Gastroesophageal sphincter (tissue), 4 donors: ENCODE measurements around the gene HS3ST5. TPM values are rescaled to one million over a fixed set of nuclear protein-coding genes. Genes with fewer than 3 reads are reported as not detected.

Experiments used
- ATAC-seq: fragments of 150-250 bp; one replicate; pipeline ENCODE4 v1.9.1; 2016; ENCODE audit warnings: mild to moderate bottlenecking, moderate library complexity
- H3K27ac ChIP-seq, 4 donors: fragments of 200-600 bp; sonication (generic) in 3 of 4; 1 replicate in 3 of 4; 2 replicates in 1 of 4; pipeline ENCODE4 v1.5.1; 2016 to 2019
- H3K27me3 ChIP-seq: fragments of 200-600 bp; sonication (generic); one replicate; pipeline ENCODE4 v1.5.1; 2019
- H3K36me3 ChIP-seq, 2 donors: fragments of 200-600 bp; sonication (generic); one replicate each; pipeline ENCODE4 v1.5.1; 2019; ENCODE audit warnings: control low read depth in 1 of 2
- H3K4me1 ChIP-seq, 3 donors: fragments of 200-600 bp; sonication (generic); 1 replicate in 2 of 3; 2 replicates in 1 of 3; pipeline ENCODE4 v1.5.1; 2016 to 2019; ENCODE audit warnings: control low read depth in 2 of 3
- H3K4me3 ChIP-seq, 2 donors: fragments of 200-600 bp; sonication (generic); one replicate each; pipeline ENCODE4 v1.5.1; 2019; ENCODE audit warnings: mild to moderate bottlenecking in 1 of 2, moderate library complexity in 1 of 2
- H3K9me3 ChIP-seq, 3 donors: fragments of 200-600 bp; sonication (generic); one replicate each; pipeline ENCODE4 v1.5.1; 2017 to 2019; ENCODE audit warnings: control low read depth in 2 of 3
- CTCF ChIP-seq, 4 experiments: fragments of 200-600 bp in 2 of 4; fragments of 450-650 bp in 2 of 4; sonication (generic) in 1 of 4; IDR thresholded peaks; one replicate each; pipeline ENCODE4 v1.5.1; 2017 to 2019; ENCODE audit warnings: antibody characterized with exemption in 4 of 4, mild to moderate bottlenecking in 2 of 4, moderate library complexity in 2 of 4
- EP300 ChIP-seq: sonication (generic); formaldehyde crosslinking; IDR thresholded peaks from one replicate; pipeline ENCODE4 v1.6.1; 2017; ENCODE audit warnings: antibody characterized with exemption, mild to moderate bottlenecking
- POLR2A ChIP-seq, 2 donors: fragments of 450-650 bp; IDR thresholded peaks; one replicate each; pipeline ENCODE4 v1.6.1; 2017; ENCODE audit warnings: antibody characterized with exemption in 2 of 2, mild to moderate bottlenecking in 2 of 2, moderate library complexity in 1 of 2
- POLR2AphosphoS5 ChIP-seq: sonication (generic); formaldehyde crosslinking; IDR thresholded peaks from one replicate; pipeline ENCODE4 v1.6.1; 2017; ENCODE audit warnings: antibody characterized with exemption
- WGBS, 2 donors: methylation state at CpG; one replicate each; pipeline ENCODE4 v1.1.5; 2018; ENCODE audit warnings: low coverage in 1 of 2; 5-methylcytosine and 5-hydroxymethylcytosine counted together
- total RNA-seq, 4 donors: library from RNA; depleted of rRNA; stranded (reverse); fragments of >200 nt; gene quantifications; one replicate each; pipeline ENCODE4 v1.1.0, GENCODE V29; 2016

HS3ST5 gene
- total RNA-seq, 4 donors from 2014 or later = 0.13 TPM; not detected in 3

GRCh38 chr6:114271405-114271804 is 71.4 kb downstream of the HS3ST5 start:
- TF ChIP-seq EP300 (no peak), POLR2A (IDR thresholded peaks at IDR 0.05) (no peak), POLR2AphosphoS5 (no peak), CTCF (IDR thresholded peaks at IDR 0.05) (no peak)
- Histone ChIP-seq H3K27me3 (no peaks in the 10 kb centered on the region), H3K4me3 (no peak overlapping the region), H3K9me3 (no peaks in the 10 kb centered on the region), H3K27ac (no peak overlapping the region), H3K36me3 (no peaks in the 10 kb centered on the region), H3K4me1 (no peaks in the 10 kb centered on the region)
- ATAC-seq = no peak

- Histone ChIP-seq H3K9me3 (no peaks in the 10 kb centered on the region), H3K4me3 (no peak overlapping the region), H3K27me3 (no peaks in the 10 kb centered on the region), H3K4me1 (no peaks in the 10 kb centered on the region), H3K27ac (no peak overlapping the region), H3K36me3 (no peaks in the 10 kb centered on the region)
- TF ChIP-seq POLR2A (IDR thresholded peaks at IDR 0.05) (no peak), POLR2AphosphoS5 (no peak), CTCF (IDR thresholded peaks at IDR 0.05) (no peak), EP300 (no peak)
- no peak for ATAC-seq
- 83 to 94% methylated on average over 3 of the region's 3 CpGs for WGBS, 2 donors
These were observed 74.9 kb downstream of the HS3ST5 start for GRCh38 chr6:114267897-114268296.

- no peak for TF ChIP-seq EP300
- no peak for TF ChIP-seq POLR2AphosphoS5
- no peak for TF ChIP-seq CTCF (IDR thresholded peaks at IDR 0.05)
- TF ChIP-seq POLR2A (IDR thresholded peaks at IDR 0.05) = no peak
- H3K27me3 ChIP-seq = no peaks in the 10 kb centered on the region
- H3K4me3 ChIP-seq = no peak overlapping the region
- no peak for ATAC-seq
- H3K9me3 ChIP-seq = no peaks in the 10 kb centered on the region
- H3K36me3 ChIP-seq = no peaks in the 10 kb centered on the region
- no peaks in the 10 kb centered on the region for H3K4me1 ChIP-seq
- no peak overlapping the region for H3K27ac ChIP-seq
- WGBS, 2 donors = 79 to 81% methylated on average over 3 of the region's 3 CpGs
These were observed 82.0 kb downstream of the HS3ST5 start for GRCh38 chr6:114260810-114261209.

GRCh38 chr6:114258376-114258775 is 84.4 kb downstream of the HS3ST5 start:
- Histone ChIP-seq H3K27ac (no peak overlapping the region), H3K4me3 (no peak overlapping the region), H3K27me3 (no peaks in the 10 kb centered on the region), H3K9me3 (no peaks in the 10 kb centered on the region), H3K4me1 (no peaks in the 10 kb centered on the region), H3K36me3 (no peaks in the 10 kb centered on the region)
- ATAC-seq = no peak
- TF ChIP-seq EP300 (no peak), POLR2A (IDR thresholded peaks at IDR 0.05) (no peak), CTCF (IDR thresholded peaks at IDR 0.05) (no peak), POLR2AphosphoS5 (no peak)
- WGBS, 2 donors = 44 to 53% methylated on average over 2 of the region's 2 CpGs

GRCh38 chr6:114253431-114253830 is 89.4 kb downstream of the HS3ST5 start:
- Histone ChIP-seq H3K4me1 (no peaks in the 10 kb centered on the region), H3K36me3 (no peaks in the 10 kb centered on the region), H3K9me3 (no peaks in the 10 kb centered on the region), H3K4me3 (no peak overlapping the region), H3K27me3 (no peaks in the 10 kb centered on the region), H3K27ac (no peak overlapping the region)
- WGBS, 2 donors = 80 to 90% methylated on average over 2 to 3 of the region's 3 CpGs
- TF ChIP-seq EP300 = no peak
- no peak for TF ChIP-seq CTCF (IDR thresholded peaks at IDR 0.05)
- TF ChIP-seq POLR2A (IDR thresholded peaks at IDR 0.05) = no peak
- no peak for TF ChIP-seq POLR2AphosphoS5
- no peak for ATAC-seq
